K562 (cell line): Measurements from ENCODE around the gene GXYLT2. TPM values are rescaled to one million over a fixed set of nuclear protein-coding genes. Genes with fewer than 3 reads are reported as not detected.

Experiments used
- ATAC-seq: fragments of 200-7000 bp; cut with Tn5 transposase; 3 replicates; pipeline ENCODE4 v1.9.1; 2020; ENCODE audit warnings: moderate library complexity
- BruUV-seq: library from RNA; stranded (reverse); fragments of 400-500 nt; replicated peaks from 2 replicates; lab custom pipeline; 2021; lab: Mats Ljungman, UMichigan
- CTCF ChIA-PET: fragments of 300-600 bp; formaldehyde crosslinking; extraction: SDS; loops from one replicate; lab custom pipeline; 2021; ENCODE audit warnings: low intra/inter-chr PET ratio; lab: Yijun Ruan, JAX
- POLR2A ChIA-PET: fragments of 300-600, 350-650 bp; sonication (Branson Sonifier 250); formaldehyde crosslinking; extraction: SDS; loops from one replicate; lab custom pipeline; 2021; ENCODE audit warnings: antibody characterized with exemption, inconsistent platforms; lab: Yijun Ruan, JAX
- DNase-seq, 4 experiments: peaks; one replicate each; pipeline versions ENCODE4 v3.0.0 to v3.0.0-alpha.2; 2011 to 2018; ENCODE audit warnings: low spot score in 3 of 4, mixed read lengths in 3 of 4; ENCODE audit errors: extremely low read depth in 1 of 4
- FAIRE-seq: peaks from 2 replicates; lab custom pipeline; 2011; peaks lifted over from hg19 to GRCh38; lab: Jason Lieb, UNC
- H2AFZ ChIP-seq: 2 replicates; pipeline ENCODE4 v1.6.0; 2011; ENCODE audit warnings: low read depth, low read length, control low read depth, inconsistent platforms
- H3K27ac ChIP-seq: fragments of 200-600 bp; 3 replicates; pipeline ENCODE4 v1.8.0; 2011; ENCODE audit warnings: low read depth, mild to moderate bottlenecking, control low read depth, inconsistent platforms, low read length, moderate library complexity, mixed read lengths; ENCODE audit errors: extremely low read depth
- H3K27me3 ChIP-seq, 2 experiments: fragments of 300-600 bp in 1 of 2; 2 replicates in 1 of 2; 3 replicates in 1 of 2; pipeline versions ENCODE4 v1.6.0 to v1.8.0; 2011; ENCODE audit warnings: inconsistent platforms in 2 of 2, low read length in 2 of 2, mild to moderate bottlenecking in 1 of 2, mixed read lengths in 1 of 2, moderate library complexity in 1 of 2; ENCODE audit not compliant: control insufficient read depth in 2 of 2, insufficient read depth in 2 of 2
- H3K36me3 ChIP-seq: fragments of 300-600 bp; 3 replicates; pipeline ENCODE4 v1.8.0; 2011; ENCODE audit warnings: mild to moderate bottlenecking, low read length, inconsistent platforms; ENCODE audit not compliant: control insufficient read depth, insufficient read depth
- H3K4me1 ChIP-seq, 2 experiments: fragments of 200-600 bp in 1 of 2; replicated peaks in 1 of 2; 2 replicates in 1 of 2; 3 replicates in 1 of 2; pipeline versions ENCODE4 v1.5.1 to v1.8.0; 2011; ENCODE audit warnings: inconsistent platforms in 2 of 2, low read length in 2 of 2, mild to moderate bottlenecking in 1 of 2, mixed read lengths in 1 of 2, moderate library complexity in 1 of 2; ENCODE audit not compliant: control insufficient read depth in 2 of 2, insufficient read depth in 2 of 2
- H3K4me2 ChIP-seq: 2 replicates; pipeline ENCODE4 v1.6.1; 2011; ENCODE audit warnings: low read length, control low read depth, inconsistent platforms, mixed read lengths; ENCODE audit not compliant: insufficient read depth
- H3K4me3 ChIP-seq: fragments of 200-600 bp; sonication (generic), shearing (Covaris generic); 2 replicates; pipeline ENCODE4 v1.5.1; 2016; ENCODE audit warnings: control low read depth, inconsistent platforms
- H3K79me2 ChIP-seq: fragments of 200-600 bp; 3 replicates; pipeline ENCODE4 v1.8.0; 2011; ENCODE audit warnings: low read length, inconsistent platforms; ENCODE audit not compliant: control insufficient read depth, insufficient read depth
- H3K9ac ChIP-seq, 2 experiments: 2 replicates each; pipeline versions ENCODE4 v1.6.0 to v1.6.1; 2011; ENCODE audit warnings: low read depth in 2 of 2, low read length in 2 of 2, control low read depth in 1 of 2, inconsistent platforms in 1 of 2, mild to moderate bottlenecking in 1 of 2, mixed read lengths in 1 of 2; ENCODE audit not compliant: insufficient read depth in 1 of 2
- H3K9me1 ChIP-seq: one replicate; pipeline ENCODE4 v1.6.0; 2011; ENCODE audit warnings: inconsistent platforms, mild to moderate bottlenecking, low read length, moderate library complexity; ENCODE audit not compliant: control insufficient read depth, insufficient read depth
- H3K9me3 ChIP-seq: replicated peaks from 2 replicates; pipeline ENCODE4 v1.5.1; 2011; ENCODE audit warnings: low read depth, low read length, inconsistent platforms; ENCODE audit not compliant: control insufficient read depth, insufficient read depth
- H4K20me1 ChIP-seq: replicated peaks from 2 replicates; pipeline ENCODE4 v1.6.1; 2011; ENCODE audit warnings: low read length, inconsistent platforms, mixed read lengths; ENCODE audit not compliant: control insufficient read depth, insufficient read depth
- BCOR ChIP-seq: fragments of 450-650 bp; IDR thresholded peaks from 2 replicates; pipeline ENCODE4 v1.6.1; 2016
- CBX1 ChIP-seq: sonication (generic); IDR thresholded peaks from 2 replicates; pipeline ENCODE4 v1.6.1; 2016; ENCODE audit warnings: antibody characterized with exemption, low read depth, mild to moderate bottlenecking
- CREB1 ChIP-seq, 2 experiments: sonication (generic) in 1 of 2; formaldehyde crosslinking in 1 of 2; IDR thresholded peaks; 2 replicates each; pipeline versions ENCODE4 v1.6.1 to v1.8.0; 2012 to 2022; ENCODE audit warnings: inconsistent platforms in 1 of 2, mild to moderate bottlenecking in 1 of 2, missing genetic modification reagents in 1 of 2, moderate library complexity in 1 of 2
- HCFC1 ChIP-seq: IDR thresholded peaks from 2 replicates; pipeline ENCODE4 v1.6.1; 2012; ENCODE audit warnings: low read depth, low read length, improper control_type of control experiment
- HOXB6 ChIP-seq: fragments of 250-450 bp; sonication (Bioruptor Pico); IDR thresholded peaks from 2 replicates; pipeline ENCODE4 v1.5.1; 2022; ENCODE audit warnings: mild to moderate bottlenecking, borderline replicate concordance
- IFI16 ChIP-seq: fragments of 250-450 bp; sonication (Bioruptor Pico); IDR thresholded peaks from 2 replicates; pipeline ENCODE4 v2.1.2; 2022; ENCODE audit warnings: mild to moderate bottlenecking, inconsistent platforms
- PTRF ChIP-seq: fragments of 450-650 bp; IDR thresholded peaks from 2 replicates; pipeline ENCODE4 v1.6.1; 2016; ENCODE audit warnings: mild to moderate bottlenecking, missing genetic modification characterization, missing compliant biosample characterization
- RNF2 ChIP-seq: sonication (generic); IDR thresholded peaks from 2 replicates; pipeline ENCODE4 v1.6.1; 2016
- SMAD4 ChIP-seq: fragments of 250-450 bp; sonication (Bioruptor Pico); conservative IDR thresholded peaks from 2 replicates; pipeline ENCODE4 v1.8.0; 2021; ENCODE audit warnings: inconsistent platforms, mild to moderate bottlenecking, moderate library complexity
- SREBF2 ChIP-seq: sonication (generic); formaldehyde crosslinking; IDR thresholded peaks from 2 replicates; pipeline ENCODE4 v1.4.0; 2020; ENCODE audit warnings: mild to moderate bottlenecking, missing genetic modification reagents
- TCFL5 ChIP-seq: fragments of 250-450 bp; sonication (Bioruptor Pico); conservative IDR thresholded peaks from 2 replicates; pipeline ENCODE4 v1.6.1; 2021; ENCODE audit warnings: mild to moderate bottlenecking, moderate library complexity, matching md5 sums
- TEAD1 ChIP-seq, 2 experiments: fragments of 450-650 bp in 1 of 2; sonication (generic) in 1 of 2; formaldehyde crosslinking; IDR thresholded peaks; 2 replicates each; pipeline versions ENCODE4 v1.4.0 to v1.8.0; 2020 to 2022; ENCODE audit warnings: mild to moderate bottlenecking in 2 of 2, missing genetic modification reagents in 1 of 2
- ZNF224 ChIP-seq: sonication (generic); formaldehyde crosslinking; IDR thresholded peaks from 2 replicates; pipeline ENCODE4 v1.8.0; 2022; ENCODE audit warnings: mild to moderate bottlenecking, missing genetic modification reagents
- ZNF282 ChIP-seq: sonication (generic); formaldehyde crosslinking; IDR thresholded peaks from 2 replicates; pipeline ENCODE4 v1.8.1; 2023; ENCODE audit warnings: missing genetic modification reagents
- ZNF764 ChIP-seq: fragments of 250-450 bp; sonication (Bioruptor Pico); IDR thresholded peaks from 2 replicates; pipeline ENCODE4 v1.4.0; 2020; ENCODE audit warnings: low read depth, mild to moderate bottlenecking, moderate library complexity
- WGBS: fragments of 100-300 bp; shearing (Covaris generic); methylation state at CpG from one replicate; pipeline ENCODE4 v1.1.6; 2016; ENCODE audit warnings: low coverage, mixed read lengths; ENCODE audit not compliant: insufficient coverage; ENCODE audit errors: missing lambda C conversion rate; 5-methylcytosine and 5-hydroxymethylcytosine counted together
- in situ Hi-C: fragments of 300-500 bp; cut with MboI; formaldehyde crosslinking; loops from 4 replicates; pipeline ENCODE4 v1.15.0; 2018; ENCODE audit warnings: inconsistent platforms, mixed read lengths
- intact Hi-C: fragments of 100-400 bp; cut with micrococcal nuclease; formaldehyde crosslinking; loops from 2 replicates; pipeline ENCODE4 v1.14.2; 2022
- polyA plus RNA-seq, 8 experiments: library from polyadenylated mRNA; depleted of rRNA in 4 of 8; stranded (reverse) in 5 of 8; unstranded in 3 of 8; fragments of >200 nt; fragmentation: Nextera tagmentation in 2 of 8; fragmentation: Illumina TruSeq in 1 of 8; extraction: Ambion mirVana in 2 of 8; extraction: Trizol in 1 of 8; gene quantifications; 2 replicates each; pipeline versions ENCODE4 v1.2.1 to v1.2.3, GENCODE V29; 2011 to 2014; ENCODE audit warnings: inconsistent platforms in 1 of 8, missing spikeins in 1 of 8
- total RNA-seq, 7 experiments: library from RNA; depleted of rRNA in 6 of 7; stranded (reverse); fragments of >200 nt in 6 of 7; fragmentation: Illumina TruSeq in 2 of 7; extraction: Trizol in 2 of 7; gene quantifications; 2 replicates each; pipeline versions ENCODE4 v1.2.1 to v1.2.3, GENCODE V29; 2011 to 2021; ENCODE audit warnings: low replicate concordance in 1 of 7
- TF ChIP-seq, protein P1 (sequence below): fragments of 250-450 bp; sonication (Bioruptor Pico); IDR thresholded peaks from 2 replicates; pipeline ENCODE4 v1.8.0; 2022; ENCODE audit warnings: moderate library complexity, mild to moderate bottlenecking, inconsistent platforms
- TF ChIP-seq, protein P2 (sequence below), 2 experiments: fragments of 450-650 bp in 1 of 2; IDR thresholded peaks; 2 replicates each; pipeline ENCODE4 v1.6.1; 2011 to 2017; ENCODE audit warnings: low read depth in 2 of 2, antibody characterized with exemption in 1 of 2, borderline replicate concordance in 1 of 2, low read length in 1 of 2, mild to moderate bottlenecking in 1 of 2, mixed read lengths in 1 of 2; ENCODE audit not compliant: control insufficient read depth in 1 of 2

GXYLT2 gene
- total and polyA plus RNA-seq, 9 of the 15 experiments (the other 6 are each of a cell fraction or from before 2014, with no cell fraction given) = 0.71 to 6.0 (median 3.3) TPM

DNA sequence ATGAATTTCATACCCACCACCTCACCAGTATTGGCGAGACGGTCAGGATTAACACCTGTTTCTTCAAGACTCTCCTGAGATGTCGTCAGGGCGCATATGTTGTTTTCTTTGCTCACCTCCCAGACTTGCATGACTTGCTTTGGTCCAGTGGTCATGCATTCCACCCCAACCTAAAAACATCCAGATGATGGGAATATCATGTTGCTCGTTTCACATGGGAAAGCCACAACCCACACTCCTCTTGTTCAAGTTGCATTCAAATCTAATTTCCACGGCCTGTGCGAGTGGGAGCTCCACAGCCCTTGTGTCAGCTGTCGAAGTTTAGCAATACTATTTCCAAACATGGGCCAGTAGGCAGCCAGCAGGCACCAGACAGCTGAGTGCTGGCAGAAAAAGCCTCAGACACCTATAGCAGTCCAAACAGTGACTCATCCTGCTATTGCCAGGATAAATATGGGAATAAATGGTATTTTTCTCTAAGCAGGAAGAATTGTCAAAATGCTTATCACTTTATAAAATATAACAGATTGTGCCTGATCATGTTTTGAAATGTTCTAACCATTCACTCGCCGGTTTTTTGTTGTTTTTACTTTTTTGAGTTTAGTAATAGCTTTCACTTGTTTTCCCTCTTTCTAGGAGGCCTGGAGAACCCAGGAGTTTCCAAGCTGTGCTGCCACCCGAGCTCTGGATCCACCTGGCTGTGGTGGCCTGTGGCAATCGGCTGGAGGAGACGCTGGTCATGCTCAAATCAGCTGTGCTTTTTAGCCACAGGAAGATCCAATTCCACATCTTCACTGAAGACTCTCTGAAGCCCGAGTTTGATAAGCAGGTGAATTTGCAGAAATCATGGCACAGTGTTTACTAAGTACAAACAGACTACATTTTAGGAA lies 20.1 kb downstream of the GXYLT2 start:
- CTCF ChIA-PET = no interaction called here
- Histone ChIP-seq H2AFZ (no peak overlapping the region), H3K4me1 (no peaks in the 10 kb centered on the region; a peak in 2 of 5 replicates), H3K4me2 (no peak overlapping the region), H3K9me3 (no peaks in the 10 kb centered on the region), H3K79me2 (no peaks in the 10 kb centered on the region), H3K9me1 (no peaks in the 10 kb centered on the region), H3K4me3 (no peak overlapping the region), H3K9ac (no peak overlapping the region), H3K27ac (no peak overlapping the region), H3K27me3 (no peaks in the 10 kb centered on the region), H3K36me3 (no peaks in the 10 kb centered on the region), H4K20me1 (no peaks in the 10 kb centered on the region)
- ATAC-seq (no peak), FAIRE-seq (no peak), DNase-seq (no peak)
- intact Hi-C loops = no loop called here
- POLR2A ChIA-PET = no interaction called here
- 47% methylated on average over 13 of the region's 14 CpGs for WGBS
- no TSS peak for BruUV-seq
- in situ Hi-C loops = no loop called here
- TF ChIP-seq ZNF764 (CRISPR knock-in tag) (no peak), ZNF282 (CRISPR knock-in tag) (no peak), SMAD4 (CRISPR knock-in tag) (no peak), RNF2 (no peak), HOXB6 (CRISPR knock-in tag) (no peak), CREB1 (IDR thresholded peaks at IDR 0.05) (no peak), CREB1 (CRISPR knock-in tag; IDR thresholded peaks at IDR 0.05) (no peak), TCFL5 (no peak), BCOR (no peak), PTRF (tag) (no peak), HCFC1 (no peak), TEAD1 (CRISPR knock-in tag; IDR thresholded peaks at IDR 0.05) (no peak), CBX1 (no peak), ZNF224 (CRISPR knock-in tag) (no peak), SREBF2 (no peak), IFI16 (CRISPR knock-in tag) (no peak)
- TF ChIP-seq, protein P1, sequence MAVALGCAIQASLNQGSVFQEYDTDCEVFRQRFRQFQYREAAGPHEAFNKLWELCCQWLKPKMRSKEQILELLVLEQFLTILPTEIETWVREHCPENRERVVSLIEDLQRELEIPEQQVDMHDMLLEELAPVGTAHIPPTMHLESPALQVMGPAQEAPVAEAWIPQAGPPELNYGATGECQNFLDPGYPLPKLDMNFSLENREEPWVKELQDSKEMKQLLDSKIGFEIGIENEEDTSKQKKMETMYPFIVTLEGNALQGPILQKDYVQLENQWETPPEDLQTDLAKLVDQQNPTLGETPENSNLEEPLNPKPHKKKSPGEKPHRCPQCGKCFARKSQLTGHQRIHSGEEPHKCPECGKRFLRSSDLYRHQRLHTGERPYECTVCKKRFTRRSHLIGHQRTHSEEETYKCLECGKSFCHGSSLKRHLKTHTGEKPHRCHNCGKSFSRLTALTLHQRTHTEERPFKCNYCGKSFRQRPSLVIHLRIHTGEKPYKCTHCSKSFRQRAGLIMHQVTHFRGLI (CRISPR knock-in tag) = no peak
- TF ChIP-seq, protein P2, sequence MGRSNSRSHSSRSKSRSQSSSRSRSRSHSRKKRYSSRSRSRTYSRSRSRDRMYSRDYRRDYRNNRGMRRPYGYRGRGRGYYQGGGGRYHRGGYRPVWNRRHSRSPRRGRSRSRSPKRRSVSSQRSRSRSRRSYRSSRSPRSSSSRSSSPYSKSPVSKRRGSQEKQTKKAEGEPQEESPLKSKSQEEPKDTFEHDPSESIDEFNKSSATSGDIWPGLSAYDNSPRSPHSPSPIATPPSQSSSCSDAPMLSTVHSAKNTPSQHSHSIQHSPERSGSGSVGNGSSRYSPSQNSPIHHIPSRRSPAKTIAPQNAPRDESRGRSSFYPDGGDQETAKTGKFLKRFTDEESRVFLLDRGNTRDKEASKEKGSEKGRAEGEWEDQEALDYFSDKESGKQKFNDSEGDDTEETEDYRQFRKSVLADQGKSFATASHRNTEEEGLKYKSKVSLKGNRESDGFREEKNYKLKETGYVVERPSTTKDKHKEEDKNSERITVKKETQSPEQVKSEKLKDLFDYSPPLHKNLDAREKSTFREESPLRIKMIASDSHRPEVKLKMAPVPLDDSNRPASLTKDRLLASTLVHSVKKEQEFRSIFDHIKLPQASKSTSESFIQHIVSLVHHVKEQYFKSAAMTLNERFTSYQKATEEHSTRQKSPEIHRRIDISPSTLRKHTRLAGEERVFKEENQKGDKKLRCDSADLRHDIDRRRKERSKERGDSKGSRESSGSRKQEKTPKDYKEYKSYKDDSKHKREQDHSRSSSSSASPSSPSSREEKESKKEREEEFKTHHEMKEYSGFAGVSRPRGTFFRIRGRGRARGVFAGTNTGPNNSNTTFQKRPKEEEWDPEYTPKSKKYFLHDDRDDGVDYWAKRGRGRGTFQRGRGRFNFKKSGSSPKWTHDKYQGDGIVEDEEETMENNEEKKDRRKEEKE (IDR thresholded peaks at IDR 0.05; ENCODE audit: borderline replicate concordance in 1 of 2, control insufficient read depth in 1 of 2, low read depth in 2 of 2, low read length in 1 of 2) = no peak
